ENCODE measurements around the gene BHMT2. TPM values are rescaled to one million over a fixed set of nuclear protein-coding genes. Genes with fewer than 3 reads are reported as not detected.

The BHMT2 gene
- total and polyA plus RNA-seq, 2 of the 13 experiments (the other 11 are each of a cell fraction or from before 2014, with no cell fraction given): 13.8 to 18.8 TPM

GRCh38 chr5:79108792-79109191 lies 39.2 kb downstream of the BHMT2 start (continued):
- TF ChIP-seq IRF2 (CRISPR knock-in tag; IDR thresholded peaks at IDR 0.05): no peak
- no peak for TF ChIP-seq ZNF691 (CRISPR knock-in tag; IDR thresholded peaks at IDR 0.05; ENCODE audit: borderline replicate concordance, low read depth)
- TF ChIP-seq ZKSCAN8 (CRISPR knock-in tag; IDR thresholded peaks at IDR 0.05; ENCODE audit: borderline replicate concordance): no peak
- no peak for TF ChIP-seq ZC3H13 (CRISPR knock-in tag; IDR thresholded peaks at IDR 0.05)
- no peak for TF ChIP-seq ZNF296 (CRISPR knock-in tag; conservative IDR thresholded peaks at IDR 0.05)
- TF ChIP-seq ZNF740 (CRISPR knock-in tag; IDR thresholded peaks at IDR 0.05): no peak
- TF ChIP-seq, protein P1, sequence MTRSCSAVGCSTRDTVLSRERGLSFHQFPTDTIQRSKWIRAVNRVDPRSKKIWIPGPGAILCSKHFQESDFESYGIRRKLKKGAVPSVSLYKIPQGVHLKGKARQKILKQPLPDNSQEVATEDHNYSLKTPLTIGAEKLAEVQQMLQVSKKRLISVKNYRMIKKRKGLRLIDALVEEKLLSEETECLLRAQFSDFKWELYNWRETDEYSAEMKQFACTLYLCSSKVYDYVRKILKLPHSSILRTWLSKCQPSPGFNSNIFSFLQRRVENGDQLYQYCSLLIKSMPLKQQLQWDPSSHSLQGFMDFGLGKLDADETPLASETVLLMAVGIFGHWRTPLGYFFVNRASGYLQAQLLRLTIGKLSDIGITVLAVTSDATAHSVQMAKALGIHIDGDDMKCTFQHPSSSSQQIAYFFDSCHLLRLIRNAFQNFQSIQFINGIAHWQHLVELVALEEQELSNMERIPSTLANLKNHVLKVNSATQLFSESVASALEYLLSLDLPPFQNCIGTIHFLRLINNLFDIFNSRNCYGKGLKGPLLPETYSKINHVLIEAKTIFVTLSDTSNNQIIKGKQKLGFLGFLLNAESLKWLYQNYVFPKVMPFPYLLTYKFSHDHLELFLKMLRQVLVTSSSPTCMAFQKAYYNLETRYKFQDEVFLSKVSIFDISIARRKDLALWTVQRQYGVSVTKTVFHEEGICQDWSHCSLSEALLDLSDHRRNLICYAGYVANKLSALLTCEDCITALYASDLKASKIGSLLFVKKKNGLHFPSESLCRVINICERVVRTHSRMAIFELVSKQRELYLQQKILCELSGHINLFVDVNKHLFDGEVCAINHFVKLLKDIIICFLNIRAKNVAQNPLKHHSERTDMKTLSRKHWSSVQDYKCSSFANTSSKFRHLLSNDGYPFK (CRISPR knock-in tag; IDR thresholded peaks at IDR 0.05; ENCODE audit: borderline replicate concordance): no peak
- TF ChIP-seq PITX1 (CRISPR knock-in tag; IDR thresholded peaks at IDR 0.05): peak; percentile 89
- TF ChIP-seq HMGA1 (CRISPR knock-in tag; conservative IDR thresholded peaks at IDR 0.05): no peak
- TF ChIP-seq ZBTB7A (CRISPR knock-in tag; IDR thresholded peaks at IDR 0.05): no peak
- TF ChIP-seq, protein P2, sequence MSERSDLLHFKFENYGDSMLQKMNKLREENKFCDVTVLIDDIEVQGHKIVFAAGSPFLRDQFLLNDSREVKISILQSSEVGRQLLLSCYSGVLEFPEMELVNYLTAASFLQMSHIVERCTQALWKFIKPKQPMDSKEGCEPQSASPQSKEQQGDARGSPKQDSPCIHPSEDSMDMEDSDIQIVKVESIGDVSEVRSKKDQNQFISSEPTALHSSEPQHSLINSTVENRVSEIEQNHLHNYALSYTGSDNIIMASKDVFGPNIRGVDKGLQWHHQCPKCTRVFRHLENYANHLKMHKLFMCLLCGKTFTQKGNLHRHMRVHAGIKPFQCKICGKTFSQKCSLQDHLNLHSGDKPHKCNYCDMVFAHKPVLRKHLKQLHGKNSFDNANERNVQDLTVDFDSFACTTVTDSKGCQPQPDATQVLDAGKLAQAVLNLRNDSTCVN (CRISPR knock-in tag; IDR thresholded peaks at IDR 0.05; ENCODE audit: borderline replicate concordance): no peak
- TF ChIP-seq ATRX (CRISPR knock-in tag; IDR thresholded peaks at IDR 0.05; ENCODE audit: borderline replicate concordance): no peak
- TF ChIP-seq, protein P3, sequence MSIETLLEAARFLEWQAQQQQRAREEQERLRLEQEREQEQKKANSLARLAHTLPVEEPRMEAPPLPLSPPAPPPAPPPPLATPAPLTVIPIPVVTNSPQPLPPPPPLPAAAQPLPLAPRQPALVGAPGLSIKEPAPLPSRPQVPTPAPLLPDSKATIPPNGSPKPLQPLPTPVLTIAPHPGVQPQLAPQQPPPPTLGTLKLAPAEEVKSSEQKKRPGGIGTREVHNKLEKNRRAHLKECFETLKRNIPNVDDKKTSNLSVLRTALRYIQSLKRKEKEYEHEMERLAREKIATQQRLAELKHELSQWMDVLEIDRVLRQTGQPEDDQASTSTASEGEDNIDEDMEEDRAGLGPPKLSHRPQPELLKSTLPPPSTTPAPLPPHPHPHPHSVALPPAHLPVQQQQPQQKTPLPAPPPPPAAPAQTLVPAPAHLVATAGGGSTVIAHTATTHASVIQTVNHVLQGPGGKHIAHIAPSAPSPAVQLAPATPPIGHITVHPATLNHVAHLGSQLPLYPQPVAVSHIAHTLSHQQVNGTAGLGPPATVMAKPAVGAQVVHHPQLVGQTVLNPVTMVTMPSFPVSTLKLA (IDR thresholded peaks at IDR 0.05): no peak
- TF ChIP-seq, protein P4, sequence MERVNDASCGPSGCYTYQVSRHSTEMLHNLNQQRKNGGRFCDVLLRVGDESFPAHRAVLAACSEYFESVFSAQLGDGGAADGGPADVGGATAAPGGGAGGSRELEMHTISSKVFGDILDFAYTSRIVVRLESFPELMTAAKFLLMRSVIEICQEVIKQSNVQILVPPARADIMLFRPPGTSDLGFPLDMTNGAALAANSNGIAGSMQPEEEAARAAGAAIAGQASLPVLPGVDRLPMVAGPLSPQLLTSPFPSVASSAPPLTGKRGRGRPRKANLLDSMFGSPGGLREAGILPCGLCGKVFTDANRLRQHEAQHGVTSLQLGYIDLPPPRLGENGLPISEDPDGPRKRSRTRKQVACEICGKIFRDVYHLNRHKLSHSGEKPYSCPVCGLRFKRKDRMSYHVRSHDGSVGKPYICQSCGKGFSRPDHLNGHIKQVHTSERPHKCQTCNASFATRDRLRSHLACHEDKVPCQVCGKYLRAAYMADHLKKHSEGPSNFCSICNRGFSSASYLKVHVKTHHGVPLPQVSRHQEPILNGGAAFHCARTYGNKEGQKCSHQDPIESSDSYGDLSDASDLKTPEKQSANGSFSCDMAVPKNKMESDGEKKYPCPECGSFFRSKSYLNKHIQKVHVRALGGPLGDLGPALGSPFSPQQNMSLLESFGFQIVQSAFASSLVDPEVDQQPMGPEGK (CRISPR knock-in tag; IDR thresholded peaks at IDR 0.05): no peak
- no peak for TF ChIP-seq ZNF446 (CRISPR knock-in tag; IDR thresholded peaks at IDR 0.05)
- no peak for TF ChIP-seq KDM5A (IDR thresholded peaks at IDR 0.05; ENCODE audit: borderline replicate concordance, low read length)
